Neural cell (in vitro differentiated cells): Measurements from ENCODE around the gene HLA-A.

Source experiments
- EP300 ChIP-seq: fragments of 450-650 bp; conservative IDR thresholded peaks from 2 replicates; pipeline ENCODE4 v1.6.1; 2014; ENCODE audit warnings: antibody characterized with exemption, mild to moderate bottlenecking, moderate library complexity; ENCODE audit not compliant: poor library complexity, severe bottlenecking
- EZH2 ChIP-seq: fragments of 200-600, 300-800 bp; shearing (Covaris generic), sonication (generic); IDR thresholded peaks from 2 replicates; pipeline ENCODE4 v1.6.1; 2014; ENCODE audit warnings: antibody characterized with exemption, low read length, borderline replicate concordance, mild to moderate bottlenecking; ENCODE audit not compliant: insufficient read depth, poor library complexity, severe bottlenecking
- POLR2AphosphoS5 ChIP-seq: IDR thresholded peaks from 2 replicates; pipeline ENCODE4 v1.6.1; 2012
- RAD21 ChIP-seq: fragments of 450-650 bp; conservative IDR thresholded peaks from 2 replicates; pipeline ENCODE4 v1.6.1; 2014; ENCODE audit warnings: antibody characterized with exemption, mild to moderate bottlenecking, moderate library complexity
- TF ChIP-seq, protein P1 (sequence below): fragments of 450-650 bp; IDR thresholded peaks from 2 replicates; pipeline ENCODE4 v1.5.1; 2014; ENCODE audit warnings: antibody characterized with exemption, mild to moderate bottlenecking, moderate library complexity; ENCODE audit not compliant: poor library complexity, severe bottlenecking
- TF ChIP-seq, protein P2 (sequence below): IDR thresholded peaks from 2 replicates; pipeline ENCODE4 v1.6.1; 2012; ENCODE audit warnings: borderline replicate concordance

DNA sequence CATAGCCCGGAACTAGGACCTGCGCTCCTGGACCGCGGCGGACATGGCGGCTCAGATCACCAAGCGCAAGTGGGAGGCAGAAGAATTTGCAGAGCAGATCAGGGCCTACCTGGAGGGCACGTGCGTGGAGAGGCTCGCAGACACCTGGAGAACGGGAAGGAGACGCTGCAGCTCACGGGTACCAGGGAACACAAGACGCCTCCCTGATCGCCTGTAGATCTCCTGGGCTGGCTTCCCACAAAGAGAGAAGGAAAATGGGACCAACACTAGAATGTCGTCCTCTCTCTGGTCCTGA lies 15.1 kb upstream of the HLA-A start:
- TF ChIP-seq, protein P1, sequence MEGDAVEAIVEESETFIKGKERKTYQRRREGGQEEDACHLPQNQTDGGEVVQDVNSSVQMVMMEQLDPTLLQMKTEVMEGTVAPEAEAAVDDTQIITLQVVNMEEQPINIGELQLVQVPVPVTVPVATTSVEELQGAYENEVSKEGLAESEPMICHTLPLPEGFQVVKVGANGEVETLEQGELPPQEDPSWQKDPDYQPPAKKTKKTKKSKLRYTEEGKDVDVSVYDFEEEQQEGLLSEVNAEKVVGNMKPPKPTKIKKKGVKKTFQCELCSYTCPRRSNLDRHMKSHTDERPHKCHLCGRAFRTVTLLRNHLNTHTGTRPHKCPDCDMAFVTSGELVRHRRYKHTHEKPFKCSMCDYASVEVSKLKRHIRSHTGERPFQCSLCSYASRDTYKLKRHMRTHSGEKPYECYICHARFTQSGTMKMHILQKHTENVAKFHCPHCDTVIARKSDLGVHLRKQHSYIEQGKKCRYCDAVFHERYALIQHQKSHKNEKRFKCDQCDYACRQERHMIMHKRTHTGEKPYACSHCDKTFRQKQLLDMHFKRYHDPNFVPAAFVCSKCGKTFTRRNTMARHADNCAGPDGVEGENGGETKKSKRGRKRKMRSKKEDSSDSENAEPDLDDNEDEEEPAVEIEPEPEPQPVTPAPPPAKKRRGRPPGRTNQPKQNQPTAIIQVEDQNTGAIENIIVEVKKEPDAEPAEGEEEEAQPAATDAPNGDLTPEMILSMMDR: no peak
- no peak for TF ChIP-seq POLR2AphosphoS5
- no peak for TF ChIP-seq EZH2
- TF ChIP-seq EP300: no peak
- TF ChIP-seq, protein P2, sequence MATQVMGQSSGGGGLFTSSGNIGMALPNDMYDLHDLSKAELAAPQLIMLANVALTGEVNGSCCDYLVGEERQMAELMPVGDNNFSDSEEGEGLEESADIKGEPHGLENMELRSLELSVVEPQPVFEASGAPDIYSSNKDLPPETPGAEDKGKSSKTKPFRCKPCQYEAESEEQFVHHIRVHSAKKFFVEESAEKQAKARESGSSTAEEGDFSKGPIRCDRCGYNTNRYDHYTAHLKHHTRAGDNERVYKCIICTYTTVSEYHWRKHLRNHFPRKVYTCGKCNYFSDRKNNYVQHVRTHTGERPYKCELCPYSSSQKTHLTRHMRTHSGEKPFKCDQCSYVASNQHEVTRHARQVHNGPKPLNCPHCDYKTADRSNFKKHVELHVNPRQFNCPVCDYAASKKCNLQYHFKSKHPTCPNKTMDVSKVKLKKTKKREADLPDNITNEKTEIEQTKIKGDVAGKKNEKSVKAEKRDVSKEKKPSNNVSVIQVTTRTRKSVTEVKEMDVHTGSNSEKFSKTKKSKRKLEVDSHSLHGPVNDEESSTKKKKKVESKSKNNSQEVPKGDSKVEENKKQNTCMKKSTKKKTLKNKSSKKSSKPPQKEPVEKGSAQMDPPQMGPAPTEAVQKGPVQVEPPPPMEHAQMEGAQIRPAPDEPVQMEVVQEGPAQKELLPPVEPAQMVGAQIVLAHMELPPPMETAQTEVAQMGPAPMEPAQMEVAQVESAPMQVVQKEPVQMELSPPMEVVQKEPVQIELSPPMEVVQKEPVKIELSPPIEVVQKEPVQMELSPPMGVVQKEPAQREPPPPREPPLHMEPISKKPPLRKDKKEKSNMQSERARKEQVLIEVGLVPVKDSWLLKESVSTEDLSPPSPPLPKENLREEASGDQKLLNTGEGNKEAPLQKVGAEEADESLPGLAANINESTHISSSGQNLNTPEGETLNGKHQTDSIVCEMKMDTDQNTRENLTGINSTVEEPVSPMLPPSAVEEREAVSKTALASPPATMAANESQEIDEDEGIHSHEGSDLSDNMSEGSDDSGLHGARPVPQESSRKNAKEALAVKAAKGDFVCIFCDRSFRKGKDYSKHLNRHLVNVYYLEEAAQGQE: no peak
- TF ChIP-seq RAD21: no peak
